Adrenal gland (tissue), 12 donors: ENCODE results near the gene PPIA. TPM values are rescaled to one million over a fixed set of nuclear protein-coding genes. Genes with fewer than 3 reads are reported as not detected.
A peak's percentile ranks its signal among the peaks of the same experiment; 100 is the strongest.

Experiments used
- DNase-seq, 7 donors: peaks; one replicate each; pipeline ENCODE4 v3.0.0-alpha.2; 2019 to 2020
- H3K27ac ChIP-seq, 5 donors: fragments of 200-600 bp; sonication (generic) in 4 of 5; 1 replicate in 3 of 5; 2 replicates in 2 of 5; pipeline versions ENCODE4 v1.5.1 to v1.8.0; 2016 to 2020; ENCODE audit warnings: mild to moderate bottlenecking in 1 of 5
- H3K27me3 ChIP-seq: fragments of 200-600 bp; 2 replicates; pipeline ENCODE4 v1.8.0; 2021
- H3K36me3 ChIP-seq, 2 donors: fragments of 200-600 bp; replicated peaks in 1 of 2; 1 replicate in 1 of 2; 2 replicates in 1 of 2; pipeline versions ENCODE4 v1.5.1 to v1.8.0; 2018 to 2022
- H3K4me1 ChIP-seq, 2 donors: fragments of 200-600 bp; replicated peaks in 1 of 2; 1 replicate in 1 of 2; 2 replicates in 1 of 2; pipeline versions ENCODE4 v1.5.1 to v1.8.0; 2018 to 2021
- H3K4me3 ChIP-seq, 4 donors: fragments of 200-600 bp; sonication (generic) in 3 of 4; one replicate each; pipeline ENCODE4 v1.5.1; 2016 to 2018
- H3K9me3 ChIP-seq, 3 donors: fragments of 200-600 bp; sonication (generic) in 1 of 3; replicated peaks in 1 of 3; 1 replicate in 2 of 3; 2 replicates in 1 of 3; pipeline versions ENCODE4 v1.5.1 to v1.8.0; 2016 to 2021
- CTCF ChIP-seq, 6 experiments: fragments of 450-650 bp in 4 of 6; fragments of 200-600 bp in 2 of 6; sonication (generic) in 1 of 6; IDR thresholded peaks; 1 replicate in 5 of 6; 2 replicates in 1 of 6; pipeline versions ENCODE4 v1.5.1 to v1.8.0; 2016 to 2021; ENCODE audit warnings: antibody characterized with exemption in 6 of 6, mild to moderate bottlenecking in 2 of 6, moderate library complexity in 1 of 6
- POLR2A ChIP-seq, 2 donors: fragments of 450-650 bp; IDR thresholded peaks; one replicate each; pipeline ENCODE4 v1.6.1; 2017; ENCODE audit warnings: antibody characterized with exemption in 2 of 2, mild to moderate bottlenecking in 2 of 2, moderate library complexity in 1 of 2
- WGBS, 4 donors: extraction: QIAGEN DNeasy Blood & Tissue Kit in 2 of 4; methylation state at CpG; one replicate each; pipeline versions ENCODE4 v1.1.5 to v1.1.7; 2013 to 2017; 5-methylcytosine and 5-hydroxymethylcytosine counted together
- intact Hi-C, 2 donors: fragments of 100-400 bp; cut with DNase I; formaldehyde crosslinking; loops; one replicate each; pipeline versions ENCODE4 v1.14.1 to v1.15.0; 2022 to 2023
- polyA plus RNA-seq, 3 donors: library from polyadenylated mRNA; stranded (reverse); fragments of 200-250 nt in 2 of 3; fragments of 350-450 nt in 1 of 3; fragmentation: Illumina TruSeq in 1 of 3; extraction: RNeasy Lipid Tissue Mini Kit (QIAGEN cat#74804) in 1 of 3; gene quantifications; one replicate each; pipeline ENCODE4 v1.2.3, GENCODE V29; 2013 to 2014
- total RNA-seq, 9 donors: library from RNA; depleted of rRNA in 4 of 9; stranded (reverse); fragments of >200 nt in 4 of 9; fragments of 120-200 nt in 1 of 9; fragmentation: NEBNext Ultra II Directional in 1 of 9; extraction: Animal tissue kit (Norgen Biotek cat#: 25700) in 1 of 9; gene quantifications; one replicate each; pipeline versions ENCODE4 v1.1.0 to v1.2.4, GENCODE V29; 2013 to 2023
- donor health status: healthy with polysubstance abuse.
- donor health status: Bipolar disorder and iron deficiency.
- donor health status: DM: yes; HTN: yes; CAD: no.
- donor health status: DM: no; HTN: no; CAD: no.
- donor health status: DM: no; HTN: no; CAD: no.
- donor health status: DM: yes; HTN: yes; CAD: no.

PPIA gene
- total and polyA plus RNA-seq, 12 donors: 589 to 3,672 (median 1,389) TPM

DNA sequence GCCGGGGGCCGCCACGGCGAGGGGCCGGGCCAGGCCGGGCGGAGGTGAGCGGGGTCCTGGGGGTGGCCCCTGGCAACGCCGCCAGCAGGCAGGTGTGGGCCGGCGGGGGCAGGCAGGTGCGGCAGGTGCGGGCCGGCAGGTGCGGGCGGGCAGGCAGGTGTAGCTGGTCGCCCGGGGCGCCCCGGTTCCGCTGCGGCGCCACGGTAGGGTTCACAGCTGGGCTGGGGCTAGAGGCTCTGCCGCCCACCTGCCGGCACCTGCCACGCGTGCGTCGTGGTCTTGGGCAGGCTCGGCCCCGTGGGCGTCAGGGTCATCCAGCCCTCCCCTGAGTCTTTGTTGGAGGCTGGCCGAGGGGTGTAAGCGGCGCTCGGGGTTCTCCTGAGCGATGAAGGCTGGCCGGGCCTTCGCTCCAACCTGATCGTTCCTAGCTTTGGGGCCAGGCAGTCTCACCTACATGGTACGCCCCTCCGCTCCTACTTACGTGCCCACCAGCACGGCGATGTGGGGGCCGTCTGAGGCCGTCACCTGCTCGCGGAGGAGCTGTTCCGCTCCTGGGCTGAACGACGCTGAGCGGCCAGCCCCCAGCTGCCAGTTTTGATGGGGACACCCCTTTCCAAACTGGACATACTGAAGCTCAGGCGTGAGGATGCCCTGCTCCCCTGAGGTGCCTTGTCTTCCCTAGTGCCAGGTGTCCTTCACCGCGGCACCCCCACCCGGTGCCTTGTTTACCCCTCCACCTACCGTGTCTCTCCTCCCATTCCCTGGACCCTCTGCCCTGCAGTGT is 47.3 kb upstream of the PPIA start:
- TF ChIP-seq CTCF (IDR thresholded peaks at IDR 0.05) (no peak), POLR2A (IDR thresholded peaks at IDR 0.05) (no peak)
- Histone ChIP-seq H3K9me3 (no peaks in the 10 kb centered on the region), H3K4me1 (peaks cover 16 to 27% of the 10 kb centered on the region in 2 donors), H3K27me3 (no peaks in the 10 kb centered on the region), H3K27ac (peak overlapping the region in 3 of 5 donors; percentile 21 to 99 (median 62)), H3K4me3 (peak overlapping the region; percentile 13 to 98 (median 30)), H3K36me3 (no peaks in the 10 kb centered on the region)
- intact Hi-C loops: no loop called here
- WGBS, 4 donors: 1 to 4% (median 1%) methylated on average over 16 to 60 of the region's 60 CpGs
- DNase-seq: peak in 1 of 7 donors; percentile 32

DNA sequence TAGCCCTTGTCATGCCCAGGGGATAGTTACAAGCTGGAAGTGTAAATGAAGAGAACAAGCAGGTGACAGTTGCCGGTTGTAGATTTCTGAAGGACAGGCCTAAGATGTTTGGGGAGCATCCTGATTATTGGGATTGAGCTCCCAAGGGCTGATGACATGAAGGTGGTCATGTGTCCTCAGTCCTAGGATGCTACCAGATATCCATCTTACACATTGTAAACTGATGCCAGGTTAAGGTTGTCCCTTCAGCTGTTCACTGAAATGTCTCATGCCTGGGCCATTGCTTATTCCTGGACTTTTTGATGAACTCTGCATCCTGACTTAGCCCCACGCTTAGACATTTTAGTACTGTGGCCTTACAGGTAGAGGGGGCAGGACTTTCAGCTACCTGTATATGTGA is 46.5 kb upstream of the PPIA start:
- Histone ChIP-seq H3K27ac (peak overlapping the region in 1 of 5 donors; percentile 99), H3K4me1 (peaks cover 16 to 28% of the 10 kb centered on the region in 2 donors), H3K9me3 (no peaks in the 10 kb centered on the region), H3K4me3 (peak overlapping the region in 1 of 4 donors; percentile 98), H3K27me3 (no peaks in the 10 kb centered on the region), H3K36me3 (no peaks in the 10 kb centered on the region)
- 96 to 100% (median 97%) methylated on average over 2 of the region's 2 CpGs for WGBS, 4 donors
- no peak for DNase-seq
- intact Hi-C loops: no loop called here
- TF ChIP-seq CTCF (IDR thresholded peaks at IDR 0.05) (no peak), POLR2A (IDR thresholded peaks at IDR 0.05) (no peak)

DNA sequence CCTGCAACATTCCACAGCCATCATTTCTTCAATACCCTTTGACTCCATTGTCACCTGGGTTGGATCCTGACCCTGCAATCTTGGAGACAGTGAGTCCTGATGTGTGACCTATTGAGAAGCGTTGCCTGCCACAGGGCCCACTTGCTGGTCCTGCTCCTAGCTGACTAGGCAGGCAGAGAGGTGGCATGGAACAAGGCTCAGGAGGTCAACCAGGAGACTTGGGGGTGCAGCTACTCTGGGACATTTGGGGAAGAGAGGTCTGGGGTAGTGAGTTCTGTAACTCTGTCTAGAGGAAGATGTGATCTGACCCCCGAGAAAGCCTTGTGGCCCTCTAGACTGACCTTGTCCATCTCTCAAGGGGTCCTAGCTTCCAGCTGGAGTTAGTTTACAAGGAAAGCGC is 46.1 kb upstream of the PPIA start:
- TF ChIP-seq CTCF (IDR thresholded peaks at IDR 0.05): no peak
- TF ChIP-seq POLR2A (IDR thresholded peaks at IDR 0.05): no peak
- intact Hi-C loops: no loop called here
- Histone ChIP-seq H3K27ac (peak overlapping the region in 1 of 5 donors; percentile 0), H3K9me3 (no peaks in the 10 kb centered on the region), H3K27me3 (no peaks in the 10 kb centered on the region), H3K4me3 (no peak overlapping the region), H3K4me1 (peaks cover 16 to 32% of the 10 kb centered on the region in 2 donors), H3K36me3 (no peaks in the 10 kb centered on the region)
- DNase-seq: no peak
- WGBS, 4 donors: 88 to 100% (median 90%) methylated on average over 1 to 3 of the region's 3 CpGs

DNA sequence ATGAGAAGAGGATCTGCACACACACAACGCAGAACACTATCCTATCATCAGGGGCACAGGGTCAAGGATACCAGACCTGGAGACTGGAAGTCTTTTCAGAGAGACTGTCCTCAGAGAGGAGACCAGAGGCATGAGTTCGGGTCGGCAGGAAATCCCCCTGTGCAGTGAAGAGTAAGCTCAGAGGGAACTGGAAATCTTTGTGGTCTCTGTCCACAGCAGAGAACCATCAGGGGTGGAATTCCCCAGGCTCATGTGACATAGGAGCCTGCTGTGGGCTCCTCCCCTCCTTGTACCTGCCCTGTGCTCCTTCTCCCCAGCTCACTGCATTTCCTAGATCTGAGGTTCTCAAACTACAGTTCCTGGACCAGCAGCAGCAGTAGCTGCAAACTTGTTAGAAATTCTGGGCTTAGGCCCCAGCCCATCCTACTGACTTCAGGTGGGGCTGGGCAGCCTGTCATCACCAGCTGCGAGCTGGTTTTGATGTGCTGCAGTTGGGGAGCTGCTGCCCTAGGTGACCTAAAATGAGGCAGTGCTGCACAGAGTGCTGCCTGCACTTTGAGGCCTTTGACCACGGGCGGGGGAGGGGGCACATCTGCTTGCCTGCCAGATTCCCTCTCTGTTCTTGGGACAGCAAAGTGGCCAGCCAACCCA is 45.4 kb upstream of the PPIA start:
- intact Hi-C loops: no loop called here
- TF ChIP-seq POLR2A (IDR thresholded peaks at IDR 0.05) (no peak), CTCF (IDR thresholded peaks at IDR 0.05) (no peak)
- Histone ChIP-seq H3K4me3 (no peak overlapping the region), H3K4me1 (peaks cover 16 to 38% of the 10 kb centered on the region in 2 donors), H3K9me3 (no peaks in the 10 kb centered on the region), H3K27ac (peak overlapping the region in 1 of 5 donors; percentile 0), H3K36me3 (no peaks in the 10 kb centered on the region), H3K27me3 (no peaks in the 10 kb centered on the region)
- peak in 2 of 7 donors; percentile 50 to 51 for DNase-seq
- WGBS, 4 donors: 43 to 75% (median 45%) methylated on average over 3 to 6 of the region's 6 CpGs
